GM21576 (cell line): ENCODE data around the gene TOGARAM1.

Experiments used
- ATAC-seq: cut with Tn5 transposase; IDR thresholded peaks from one replicate; pipeline ENCODE4 v1.9.1; 2021; ENCODE audit warnings: mild to moderate bottlenecking, moderate library complexity; ENCODE audit not compliant: unreplicated experiment

TOGARAM1 gene

GRCh38 chr14:44963044-44963528, 1.1 kb downstream of the TOGARAM1 start:
- ATAC-seq, result no peak

GRCh38 chr14:44963775-44964380, 1.9 kb downstream of the TOGARAM1 start:
- ATAC-seq, result no peak

GRCh38 chr14:44966601-44967336, 4.8 kb downstream of the TOGARAM1 start:
- ATAC-seq, result no peak

- no peak for ATAC-seq
Observed at GRCh38 chr14:44968714-44969113, 6.7 kb downstream of the TOGARAM1 start.

GRCh38 chr14:44970907-44971306, 8.9 kb downstream of the TOGARAM1 start:
- no peak for ATAC-seq

GRCh38 chr14:44971459-44971858, 9.5 kb downstream of the TOGARAM1 start:
- no peak for ATAC-seq

- ATAC-seq, result no peak
Observed at GRCh38 chr14:44979273-44979672, 17.3 kb downstream of the TOGARAM1 start.

GRCh38 chr14:44979740-44980356, 17.9 kb downstream of the TOGARAM1 start:
- no peak for ATAC-seq

- ATAC-seq, result no peak
Observed at GRCh38 chr14:44981198-44981597, 19.2 kb downstream of the TOGARAM1 start.

- no peak for ATAC-seq
Observed at GRCh38 chr14:44982594-44982993, 20.6 kb downstream of the TOGARAM1 start.

GRCh38 chr14:44988694-44989093, 26.7 kb downstream of the TOGARAM1 start:
- no peak for ATAC-seq

GRCh38 chr14:44989497-44990440, 27.8 kb downstream of the TOGARAM1 start:
- no peak for ATAC-seq

- no peak for ATAC-seq
Observed at GRCh38 chr14:44990533-44990932, 28.5 kb downstream of the TOGARAM1 start.

GRCh38 chr14:44995196-44995595, 33.2 kb downstream of the TOGARAM1 start:
- ATAC-seq, result no peak

GRCh38 chr14:44995770-44996294, 33.8 kb downstream of the TOGARAM1 start:
- ATAC-seq, result no peak

GRCh38 chr14:45003924-45004323, 41.9 kb downstream of the TOGARAM1 start:
- no peak for ATAC-seq

- no peak for ATAC-seq
Observed at GRCh38 chr14:45015133-45015532, 53.1 kb downstream of the TOGARAM1 start.

- ATAC-seq, result no peak
Observed at GRCh38 chr14:45028107-45028626, 66.2 kb downstream of the TOGARAM1 start.

GRCh38 chr14:45034730-45035129, 72.7 kb downstream of the TOGARAM1 start:
- no peak for ATAC-seq

- ATAC-seq, result no peak
Observed at GRCh38 chr14:45038256-45038655, 76.3 kb downstream of the TOGARAM1 start.
